Parathyroid adenoma (tissue), 2 donors: Measurements from ENCODE around the gene SELE.
A peak's percentile ranks its signal among the peaks of the same experiment; 100 is the strongest.

Experiments
- H2AFZ ChIP-seq: fragments of 300-600 bp; sonication (generic); one replicate; pipeline ENCODE4 v1.7.0; 2017; ENCODE audit warnings: antibody characterized with exemption, mild to moderate bottlenecking
- H3K27ac ChIP-seq: fragments of 300-600 bp; sonication (generic); one replicate; pipeline ENCODE4 v1.7.0; 2017
- H3K27me3 ChIP-seq: fragments of 300-600 bp; sonication (generic); one replicate; pipeline ENCODE4 v1.7.0; 2017; ENCODE audit warnings: low read length; ENCODE audit not compliant: control insufficient read depth, insufficient read depth
- H3K36me3 ChIP-seq: fragments of 300-600 bp; sonication (generic); one replicate; pipeline ENCODE4 v1.7.0; 2017; ENCODE audit warnings: low read length; ENCODE audit not compliant: control insufficient read depth, insufficient read depth
- H3K4me1 ChIP-seq: fragments of 300-600 bp; sonication (generic); one replicate; pipeline ENCODE4 v1.7.0; 2017; ENCODE audit warnings: control low read depth
- H3K4me2 ChIP-seq: fragments of 300-600 bp; sonication (generic); one replicate; pipeline ENCODE4 v1.7.0; 2017; ENCODE audit warnings: low read length
- H3K4me3 ChIP-seq: fragments of 300-600 bp; sonication (generic); one replicate; pipeline ENCODE4 v1.7.0; 2017; ENCODE audit warnings: low read depth, low read length
- H3K79me2 ChIP-seq: fragments of 300-600 bp; sonication (generic); one replicate; pipeline ENCODE4 v1.7.0; 2017; ENCODE audit warnings: control low read depth
- H3K9ac ChIP-seq: fragments of 300-600 bp; sonication (generic); one replicate; pipeline ENCODE4 v1.7.0; 2017; ENCODE audit warnings: mild to moderate bottlenecking
- H3K9me3 ChIP-seq: fragments of 300-600 bp; sonication (generic); one replicate; pipeline ENCODE4 v1.7.0; 2017; ENCODE audit warnings: low read length; ENCODE audit not compliant: control insufficient read depth
- CTCF ChIP-seq: fragments of 300-600 bp; sonication (generic); IDR thresholded peaks from one replicate; pipeline ENCODE4 v1.7.0; 2017; ENCODE audit warnings: antibody characterized with exemption, mild to moderate bottlenecking
- donor health status: primary hyperparathyroidism.

SELE gene

GRCh38 chr1:169741666-169742394, 8.0 kb upstream of the SELE start:
- TF ChIP-seq CTCF = no peak
- Histone ChIP-seq H3K4me3 (peak overlapping the region; percentile 43), H3K9ac (no peak overlapping the region), H2AFZ (peak overlapping the region; percentile 36), H3K79me2 (no peaks in the 10 kb centered on the region), H3K9me3 (no peaks in the 10 kb centered on the region), H3K4me1 (peaks cover 18% of the 10 kb centered on the region), H3K27me3 (no peaks in the 10 kb centered on the region), H3K36me3 (no peaks in the 10 kb centered on the region), H3K4me2 (peak overlapping the region; percentile 63), H3K27ac (peak overlapping the region; percentile 78)

GRCh38 chr1:169739980-169740379, 6.1 kb upstream of the SELE start:
- no peak overlapping the region for H3K4me3 ChIP-seq
- H2AFZ ChIP-seq = peak overlapping the region; percentile 13
- peak overlapping the region; percentile 78 for H3K27ac ChIP-seq
- no peaks in the 10 kb centered on the region for H3K79me2 ChIP-seq
- no peak overlapping the region for H3K4me2 ChIP-seq
- H3K9me3 ChIP-seq = no peaks in the 10 kb centered on the region
- no peak for TF ChIP-seq CTCF
- H3K9ac ChIP-seq = no peak overlapping the region
- no peaks in the 10 kb centered on the region for H3K36me3 ChIP-seq
- H3K27me3 ChIP-seq = no peaks in the 10 kb centered on the region
- peaks cover 18% of the 10 kb centered on the region for H3K4me1 ChIP-seq

GRCh38 chr1:169731446-169731845, 2.4 kb downstream of the SELE start:
- Histone ChIP-seq H3K36me3 (no peaks in the 10 kb centered on the region), H3K4me1 (peaks cover 28% of the 10 kb centered on the region), H3K9ac (no peak overlapping the region), H3K27me3 (no peaks in the 10 kb centered on the region), H3K4me3 (no peak overlapping the region), H2AFZ (peak overlapping the region; percentile 18), H3K27ac (peak overlapping the region; percentile 29), H3K79me2 (no peaks in the 10 kb centered on the region), H3K4me2 (no peak overlapping the region), H3K9me3 (no peaks in the 10 kb centered on the region)
- no peak for TF ChIP-seq CTCF

- Histone ChIP-seq H3K4me3 (no peak overlapping the region), H3K4me2 (no peak overlapping the region), H2AFZ (no peak overlapping the region), H3K4me1 (peaks cover 28% of the 10 kb centered on the region), H3K36me3 (no peaks in the 10 kb centered on the region), H3K27ac (no peak overlapping the region), H3K79me2 (no peaks in the 10 kb centered on the region), H3K9me3 (no peaks in the 10 kb centered on the region), H3K9ac (no peak overlapping the region), H3K27me3 (no peaks in the 10 kb centered on the region)
- TF ChIP-seq CTCF = no peak
Observed at GRCh38 chr1:169729991-169730390, 3.9 kb downstream of the SELE start.

- Histone ChIP-seq H3K27ac (peak overlapping the region; percentile 11), H3K9ac (no peak overlapping the region), H3K4me1 (peaks cover 23% of the 10 kb centered on the region), H3K79me2 (no peaks in the 10 kb centered on the region), H3K27me3 (no peaks in the 10 kb centered on the region), H2AFZ (no peak overlapping the region), H3K9me3 (no peaks in the 10 kb centered on the region), H3K36me3 (no peaks in the 10 kb centered on the region), H3K4me3 (no peak overlapping the region), H3K4me2 (no peak overlapping the region)
- TF ChIP-seq CTCF = no peak
Observed at GRCh38 chr1:169727307-169727706, 6.6 kb downstream of the SELE start.
